H1 (cell line): ENCODE results near the gene ARHGAP42. TPM values are rescaled to one million over a fixed set of nuclear protein-coding genes. Genes with fewer than 3 reads are reported as not detected.

Source experiments
- CTCF ChIA-PET: fragments of 300-600 bp; sonication (Branson Sonifier 250); formaldehyde crosslinking; loops from one replicate; lab custom pipeline; 2021; ENCODE audit not compliant: partially characterized antibody; lab: Charles Lee
- POLR2A ChIA-PET: fragments of 300-600 bp; sonication (Branson Sonifier 250); formaldehyde crosslinking; loops from one replicate; lab custom pipeline; 2021; ENCODE audit warnings: inconsistent platforms; ENCODE audit not compliant: partially characterized antibody; lab: Charles Lee
- DNase-seq, 2 experiments: peaks; one replicate each; pipeline versions ENCODE4 v3.0.0 to v3.0.0-alpha.2; 2010 to 2022; ENCODE audit warnings: low spot score in 2 of 2, low read depth in 1 of 2, mixed read lengths in 1 of 2
- FAIRE-seq: peaks from 2 replicates; lab custom pipeline; 2011; peaks lifted over from hg19 to GRCh38; lab: Jason Lieb, UNC
- H2AFZ ChIP-seq: 2 replicates; pipeline ENCODE4 v1.8.1; 2012; ENCODE audit warnings: low read length, inconsistent platforms
- H2AK5ac ChIP-seq: 2 replicates; pipeline ENCODE4 v1.6.1; 2013; ENCODE audit warnings: low read depth, low read length
- H2BK120ac ChIP-seq: replicated peaks from 2 replicates; pipeline ENCODE3; 2013; ENCODE audit warnings: low read depth, low read length, inconsistent platforms
- H2BK12ac ChIP-seq: 2 replicates; pipeline ENCODE4 v1.6.1; 2013; ENCODE audit warnings: low read depth, low read length
- H2BK15ac ChIP-seq: 2 replicates; pipeline ENCODE4 v1.6.1; 2013; ENCODE audit warnings: low read length
- H2BK20ac ChIP-seq: 2 replicates; pipeline ENCODE4 v1.6.1; 2013; ENCODE audit warnings: low read length
- H2BK5ac ChIP-seq: 2 replicates; pipeline ENCODE4 v1.6.1; 2013; ENCODE audit warnings: low read depth, low read length
- H3K14ac ChIP-seq: 2 replicates; pipeline ENCODE4 v1.6.1; 2013; ENCODE audit warnings: inconsistent platforms; ENCODE audit not compliant: insufficient read length
- H3K18ac ChIP-seq: 2 replicates; pipeline ENCODE4 v1.6.1; 2013; ENCODE audit warnings: low read length; ENCODE audit errors: extremely low read depth
- H3K23ac ChIP-seq: 2 replicates; pipeline ENCODE4 v1.6.1; 2013; ENCODE audit warnings: inconsistent platforms; ENCODE audit not compliant: insufficient read length
- H3K23me2 ChIP-seq: 2 replicates; pipeline ENCODE4 v1.6.1; 2013; ENCODE audit warnings: low read depth, low read length
- H3K27ac ChIP-seq: 2 replicates; pipeline ENCODE4 v1.6.1; 2011; ENCODE audit warnings: low read depth, low read length, inconsistent platforms
- H3K27me3 ChIP-seq, 4 experiments: replicated peaks in 1 of 4; 1 replicate in 1 of 4; 2 replicates in 3 of 4; pipeline versions ENCODE4 v1.6.1 to v1.8.1; 2011 to 2013; ENCODE audit warnings: low read length in 3 of 4, mild to moderate bottlenecking in 3 of 4, inconsistent platforms in 2 of 4, mixed read lengths in 2 of 4, moderate library complexity in 1 of 4; ENCODE audit not compliant: control insufficient read depth in 3 of 4, insufficient read depth in 3 of 4; ENCODE audit errors: extremely low read depth in 1 of 4
- H3K36me3 ChIP-seq, 4 experiments: 2 replicates each; pipeline versions ENCODE4 v1.6.1 to v1.8.1; 2011 to 2013; ENCODE audit warnings: mild to moderate bottlenecking in 4 of 4, low read length in 3 of 4, moderate library complexity in 2 of 4, control low read depth in 1 of 4, inconsistent platforms in 1 of 4; ENCODE audit not compliant: insufficient read depth in 4 of 4, control insufficient read depth in 2 of 4
- H3K4ac ChIP-seq: replicated peaks from 2 replicates; pipeline ENCODE3; 2013; ENCODE audit warnings: low read length, low read depth, mixed read lengths, inconsistent platforms; ENCODE audit not compliant: insufficient read length
- H3K4me1 ChIP-seq, 4 experiments: replicated peaks in 1 of 4; 1 replicate in 1 of 4; 2 replicates in 3 of 4; pipeline versions ENCODE4 v1.6.1 to v1.8.1; 2011 to 2013; ENCODE audit warnings: low read length in 3 of 4, inconsistent platforms in 2 of 4, mixed read lengths in 1 of 4; ENCODE audit not compliant: insufficient read depth in 4 of 4, control insufficient read depth in 3 of 4
- H3K4me2 ChIP-seq, 2 experiments: 2 replicates each; pipeline versions ENCODE4 v1.6.1 to v1.8.1; 2011 to 2013; ENCODE audit warnings: low read depth in 2 of 2, low read length in 2 of 2, control low read depth in 1 of 2, inconsistent platforms in 1 of 2, mild to moderate bottlenecking in 1 of 2; ENCODE audit not compliant: insufficient read depth in 1 of 2
- H3K4me3 ChIP-seq, 4 experiments: fragments of 200-600, 300-600 bp in 1 of 4; sonication (generic), shearing (Covaris generic), sonication (Bioruptor Twin) in 1 of 4; 2 replicates each; pipeline versions ENCODE4 v1.5.1 to v1.8.1; 2011 to 2016; ENCODE audit warnings: low read length in 4 of 4, low read depth in 3 of 4, control low read depth in 2 of 4, inconsistent platforms in 2 of 4, mild to moderate bottlenecking in 2 of 4, mixed read lengths in 1 of 4, moderate library complexity in 1 of 4; ENCODE audit not compliant: insufficient read depth in 2 of 4; ENCODE audit errors: extremely low read depth in 1 of 4
- H3K56ac ChIP-seq: replicated peaks from 2 replicates; pipeline ENCODE3; 2013; ENCODE audit warnings: low read depth, mild to moderate bottlenecking, mixed read lengths, low read length, inconsistent platforms; ENCODE audit not compliant: insufficient read length
- H3K79me1 ChIP-seq: 2 replicates; pipeline ENCODE4 v1.6.1; 2013; ENCODE audit warnings: low read depth, low read length, control low read depth
- H3K79me2 ChIP-seq, 2 experiments: 2 replicates each; pipeline versions ENCODE4 v1.6.1 to v1.8.1; 2012 to 2013; ENCODE audit warnings: low read length in 2 of 2, mild to moderate bottlenecking in 2 of 2, inconsistent platforms in 1 of 2; ENCODE audit not compliant: insufficient read depth in 2 of 2, control insufficient read depth in 1 of 2
- H3K9ac ChIP-seq, 4 experiments: replicated peaks in 1 of 4; 1 replicate in 1 of 4; 2 replicates in 3 of 4; pipeline versions ENCODE4 v1.6.1 to v1.8.1; 2011 to 2013; ENCODE audit warnings: low read depth in 3 of 4, low read length in 3 of 4, control low read depth in 2 of 4, mild to moderate bottlenecking in 2 of 4, moderate library complexity in 2 of 4, inconsistent platforms in 1 of 4; ENCODE audit errors: extremely low read depth in 1 of 4
- H3K9me3 ChIP-seq, 2 experiments: 2 replicates each; pipeline versions ENCODE4 v1.6.1 to v1.8.1; 2012 to 2013; ENCODE audit warnings: mild to moderate bottlenecking in 2 of 2, moderate library complexity in 2 of 2, control low read depth in 1 of 2, inconsistent platforms in 1 of 2, low read depth in 1 of 2, low read length in 1 of 2, mixed read lengths in 1 of 2; ENCODE audit not compliant: insufficient read depth in 2 of 2
- H4K20me1 ChIP-seq, 2 experiments: replicated peaks in 1 of 2; 2 replicates each; pipeline versions ENCODE3 to v1.8.1; 2011 to 2013; ENCODE audit warnings: inconsistent platforms in 2 of 2, low read length in 2 of 2, mild to moderate bottlenecking in 1 of 2; ENCODE audit not compliant: insufficient read depth in 2 of 2, control insufficient read depth in 1 of 2
- H4K5ac ChIP-seq: 2 replicates; pipeline ENCODE4 v1.6.1; 2013; ENCODE audit warnings: low read length, low read depth, mixed read lengths, inconsistent platforms; ENCODE audit not compliant: insufficient read length
- H4K8ac ChIP-seq: 2 replicates; pipeline ENCODE4 v1.8.0; 2013; ENCODE audit warnings: mild to moderate bottlenecking, moderate library complexity, low read length, inconsistent platforms; ENCODE audit not compliant: insufficient read depth; ENCODE audit errors: extremely low read depth
- H4K91ac ChIP-seq: replicated peaks from 2 replicates; pipeline ENCODE3; 2013; ENCODE audit warnings: low read length, mixed read lengths, inconsistent platforms; ENCODE audit not compliant: insufficient read length
- EP300 ChIP-seq, 2 experiments: IDR thresholded peaks; 1 replicate in 1 of 2; 2 replicates in 1 of 2; pipeline ENCODE4 v1.6.1; 2011 to 2012; ENCODE audit warnings: low read depth in 2 of 2, low read length in 2 of 2, mild to moderate bottlenecking in 2 of 2, borderline replicate concordance in 1 of 2, inconsistent platforms in 1 of 2, moderate library complexity in 1 of 2
- NANOG ChIP-seq: IDR thresholded peaks from 2 replicates; pipeline ENCODE4 v1.6.1; 2011; ENCODE audit warnings: low read length, low read depth, mild to moderate bottlenecking, inconsistent platforms; ENCODE audit not compliant: insufficient read depth, poor library complexity, severe bottlenecking
- TBP ChIP-seq: IDR thresholded peaks from 2 replicates; pipeline ENCODE4 v1.6.1; 2011; ENCODE audit warnings: low read depth, low read length, improper control_type of control experiment
- WGBS, 2 experiments: shearing (Covaris generic) in 1 of 2; methylation state at CpG; one replicate each; pipeline versions ENCODE4 v1.1.6 to v1.1.7; 2013 to 2015; ENCODE audit warnings: low lambda C conversion rate in 2 of 2, mixed read lengths in 2 of 2, inconsistent platforms in 1 of 2, low coverage in 1 of 2, missing lambda C conversion rate in 1 of 2; ENCODE audit not compliant: insufficient replicate concordance in 2 of 2, insufficient coverage in 1 of 2, insufficient read length in 1 of 2; ENCODE audit errors: extremely low coverage in 1 of 2, missing lambda C conversion rate in 1 of 2; 5-methylcytosine and 5-hydroxymethylcytosine counted together
- polyA plus RNA-seq, 7 experiments: library from polyadenylated mRNA; depleted of rRNA in 3 of 7; stranded (reverse) in 5 of 7; unstranded in 2 of 7; fragments of >200 nt in 5 of 7; fragments of 200-250 nt in 2 of 7; gene quantifications; 1 replicate in 5 of 7; 2 replicates in 1 of 7; 4 replicates in 1 of 7; pipeline versions ENCODE4 v1.2.1 to v1.2.3, GENCODE V29; 2011 to 2013; ENCODE audit warnings: missing spikeins in 2 of 7, mixed read lengths in 2 of 7
- total RNA-seq: library from RNA; stranded (reverse); fragmentation: NEBNext Ultra II Directional; extraction: Animal tissue kit (Norgen Biotek cat#: 25700); gene quantifications from 2 replicates; pipeline ENCODE4 v1.2.1, GENCODE V29; 2021

Gene ARHGAP42
- total and polyA plus RNA-seq, 2 of the 8 experiments (the other 6 are each of a cell fraction or from before 2014, with no cell fraction given), result 22.2 to 33.5 TPM

DNA sequence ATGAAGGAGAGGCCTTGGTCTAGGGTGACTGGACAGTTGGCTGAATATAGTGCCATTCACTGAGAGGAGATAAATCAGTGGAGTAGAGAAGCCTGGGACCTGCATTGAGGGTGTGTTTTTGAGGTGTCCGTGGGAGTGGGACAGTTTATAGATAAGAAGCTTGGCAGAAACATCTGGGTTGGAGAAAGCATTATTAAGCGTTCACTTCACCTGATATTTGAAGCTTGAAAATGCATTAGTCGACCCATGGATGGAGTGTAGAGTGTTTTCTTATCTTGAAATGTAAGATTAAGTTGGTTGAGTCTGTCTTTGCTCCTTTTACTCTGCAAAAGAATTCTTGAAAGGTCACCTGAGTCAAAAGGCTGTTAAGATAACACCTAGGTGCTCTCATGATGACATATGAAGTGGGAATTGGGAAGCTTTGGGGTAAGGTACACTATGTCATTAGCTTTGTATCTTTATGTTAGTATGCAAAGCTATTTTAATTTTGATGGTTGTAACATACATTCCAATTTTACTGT lies 160.7 kb downstream of the ARHGAP42 start:
- 64% methylated on average over 3 of the region's 3 CpGs; no CpG with 5 or more reads in 1 of the 2 experiments for WGBS, 2 experiments
- no peak overlapping the region for H2AK5ac ChIP-seq
- no peaks in the 10 kb centered on the region for H3K36me3 ChIP-seq
- DNase-seq (no peak), FAIRE-seq (no peak)
- no peaks in the 10 kb centered on the region for H3K23me2 ChIP-seq
- H3K4me2 ChIP-seq, result no peak overlapping the region
- no peaks in the 10 kb centered on the region for H4K20me1 ChIP-seq
- no peak overlapping the region for H2BK20ac ChIP-seq
- no peak overlapping the region for H3K14ac ChIP-seq
- no peak overlapping the region for H2AFZ ChIP-seq
- H3K27ac ChIP-seq, result no peak overlapping the region
- peaks cover 0 to 6% (median under 1%) of the 10 kb centered on the region in 4 experiments; a peak in 1 of 7 replicates for H3K4me1 ChIP-seq
- no peak overlapping the region for H2BK12ac ChIP-seq
- H3K27me3 ChIP-seq, result no peaks in the 10 kb centered on the region
- no peak overlapping the region for H4K91ac ChIP-seq
- ChIA-PET POLR2A (no interaction called here), CTCF (interaction anchor here (0.8 to 1.4 kb wide), 5 partner anchors 10 to 179 kb away, joined by 3 to 5 read pairs (median 3); no protein-coding TSS in a partner anchor)
- no peak overlapping the region for H2BK120ac ChIP-seq
- H4K5ac ChIP-seq, result no peak overlapping the region
- no peaks in the 10 kb centered on the region; the same call in 1 of the 2 replicates for H3K79me1 ChIP-seq
- no peak overlapping the region for H3K9ac ChIP-seq
- H3K18ac ChIP-seq, result no peak overlapping the region
- H4K8ac ChIP-seq, result no peak overlapping the region
- H3K56ac ChIP-seq, result no peak overlapping the region
- H2BK15ac ChIP-seq, result no peak overlapping the region
- H3K9me3 ChIP-seq, result no peaks in the 10 kb centered on the region
- H3K79me2 ChIP-seq, result peaks cover 0 to 11% of the 10 kb centered on the region in 2 experiments; a peak in 1 of 4 replicates
- no peak overlapping the region for H3K4ac ChIP-seq
- no peak overlapping the region for H3K23ac ChIP-seq
- H3K4me3 ChIP-seq, result no peak overlapping the region
- no peak overlapping the region for H2BK5ac ChIP-seq
- no peak for TF ChIP-seq TBP
- TF ChIP-seq NANOG, result no peak
- no peak for TF ChIP-seq EP300 (IDR thresholded peaks at IDR 0.05; ENCODE audit: borderline replicate concordance in 1 of 2, low read depth in 2 of 2, low read length in 2 of 2)
